Liver (tissue), 9 donors: Measurements from ENCODE around the gene FREM1. TPM values are rescaled to one million over a fixed set of nuclear protein-coding genes. Genes with fewer than 3 reads are reported as not detected.

Experiments used
- DNase-seq: peaks from one replicate; pipeline ENCODE4 v3.0.0-alpha.2; 2017; ENCODE audit warnings: low spot score
- H3K27ac ChIP-seq, 2 donors: one replicate each; pipeline ENCODE4 v1.7.0; 2013; ENCODE audit warnings: inconsistent platforms in 2 of 2, low read length in 2 of 2, control low read depth in 1 of 2, low read depth in 1 of 2, mild to moderate bottlenecking in 1 of 2
- H3K27me3 ChIP-seq, 4 donors: one replicate each; pipeline versions ENCODE4 v1.6.1 to v1.7.0; 2013; ENCODE audit warnings: low read length in 3 of 4, inconsistent platforms in 1 of 4, mild to moderate bottlenecking in 1 of 4, moderate library complexity in 1 of 4; ENCODE audit not compliant: control insufficient read depth in 4 of 4, insufficient read depth in 4 of 4
- H3K36me3 ChIP-seq, 4 donors: one replicate each; pipeline versions ENCODE4 v1.6.1 to v1.7.0; 2013; ENCODE audit warnings: low read length in 3 of 4, mild to moderate bottlenecking in 3 of 4, low read depth in 1 of 4, moderate library complexity in 1 of 4; ENCODE audit not compliant: control insufficient read depth in 4 of 4, insufficient read depth in 3 of 4
- H3K4me1 ChIP-seq, 4 donors: one replicate each; pipeline versions ENCODE4 v1.6.1 to v1.7.0; 2013; ENCODE audit warnings: low read length in 3 of 4, mild to moderate bottlenecking in 3 of 4, moderate library complexity in 1 of 4; ENCODE audit not compliant: control insufficient read depth in 4 of 4, insufficient read depth in 4 of 4
- H3K4me3 ChIP-seq, 3 donors: one replicate each; pipeline versions ENCODE4 v1.6.1 to v1.7.0; 2013; ENCODE audit warnings: low read length in 3 of 3, control low read depth in 1 of 3, low read depth in 1 of 3, mild to moderate bottlenecking in 1 of 3
- H3K9ac ChIP-seq, 2 donors: one replicate each; pipeline ENCODE4 v1.7.0; 2013; ENCODE audit warnings: low read length in 2 of 2, mild to moderate bottlenecking in 2 of 2, moderate library complexity in 2 of 2, control low read depth in 1 of 2, low read depth in 1 of 2
- H3K9me3 ChIP-seq, 4 donors: one replicate each; pipeline versions ENCODE4 v1.6.1 to v1.7.0; 2013; ENCODE audit warnings: low read length in 3 of 4; ENCODE audit not compliant: control insufficient read depth in 4 of 4
- ATF3 ChIP-seq: IDR thresholded peaks from 2 replicates; pipeline ENCODE4 v1.6.1; 2016; ENCODE audit warnings: antibody characterized with exemption
- CTCF ChIP-seq: fragments of 150-350 bp; IDR thresholded peaks from 2 replicates; pipeline ENCODE4 v1.5.1; 2017; ENCODE audit warnings: improper control_type of control experiment, low read depth, low read length; ENCODE audit not compliant: missing input control
- EGR1 ChIP-seq, 2 donors: IDR thresholded peaks; 2 replicates each; pipeline ENCODE4 v1.6.1; 2016 to 2018; ENCODE audit warnings: antibody characterized with exemption in 2 of 2, low read depth in 2 of 2
- FOXA2 ChIP-seq: IDR thresholded peaks from 2 replicates; pipeline ENCODE4 v1.6.1; 2016; ENCODE audit warnings: antibody characterized with exemption
- GABPA ChIP-seq, 2 donors: IDR thresholded peaks in 1 of 2; conservative IDR thresholded peaks in 1 of 2; 2 replicates each; pipeline ENCODE4 v1.6.1; 2016; ENCODE audit warnings: antibody characterized with exemption in 2 of 2, mild to moderate bottlenecking in 1 of 2, moderate library complexity in 1 of 2
- HNF4A ChIP-seq, 2 donors: conservative IDR thresholded peaks; 2 replicates each; pipeline ENCODE4 v1.6.1; 2016; ENCODE audit warnings: antibody characterized with exemption in 2 of 2, mild to moderate bottlenecking in 2 of 2
- HNF4G ChIP-seq: IDR thresholded peaks from 2 replicates; pipeline ENCODE4 v1.6.1; 2016; ENCODE audit warnings: antibody characterized with exemption
- JUND ChIP-seq, 2 donors: IDR thresholded peaks; 2 replicates each; pipeline ENCODE4 v1.6.1; 2016; ENCODE audit warnings: antibody characterized with exemption in 2 of 2
- MAX ChIP-seq: IDR thresholded peaks from 2 replicates; pipeline ENCODE4 v1.6.1; 2016; ENCODE audit warnings: antibody characterized with exemption
- RAD21 ChIP-seq, 2 donors: IDR thresholded peaks; 2 replicates each; pipeline ENCODE4 v1.6.1; 2016; ENCODE audit warnings: antibody characterized with exemption in 2 of 2, mild to moderate bottlenecking in 2 of 2
- REST ChIP-seq: IDR thresholded peaks from 2 replicates; pipeline ENCODE4 v1.6.1; 2016; ENCODE audit warnings: antibody characterized with exemption, mild to moderate bottlenecking
- RXRA ChIP-seq, 2 donors: IDR thresholded peaks; 2 replicates each; pipeline ENCODE4 v1.6.1; 2017 to 2018; ENCODE audit warnings: antibody characterized with exemption in 2 of 2, mild to moderate bottlenecking in 1 of 2
- SP1 ChIP-seq: IDR thresholded peaks from 2 replicates; pipeline ENCODE4 v1.6.1; 2018; ENCODE audit warnings: antibody characterized with exemption, mild to moderate bottlenecking
- YY1 ChIP-seq: IDR thresholded peaks from 2 replicates; pipeline ENCODE4 v1.6.1; 2016; ENCODE audit warnings: antibody characterized with exemption, mild to moderate bottlenecking
- ZBTB33 ChIP-seq: IDR thresholded peaks from 2 replicates; pipeline ENCODE4 v1.6.1; 2016; ENCODE audit warnings: antibody characterized with exemption
- WGBS: extraction: QIAGEN DNeasy Blood & Tissue Kit; methylation state at CpG from one replicate; pipeline ENCODE4 v1.1.7; 2013; 5-methylcytosine and 5-hydroxymethylcytosine counted together
- polyA plus RNA-seq, 2 donors: library from polyadenylated mRNA; stranded (reverse) in 1 of 2; unstranded in 1 of 2; fragments of 200-250 nt in 1 of 2; fragments of >200 nt in 1 of 2; fragmentation: Nextera tagmentation in 1 of 2; extraction: Ambion mirVana in 1 of 2; gene quantifications; one replicate each; pipeline versions ENCODE4 v1.2.1 to v1.2.3, GENCODE V29; 2013 to 2015
- total RNA-seq, 2 donors: library from RNA; depleted of rRNA; stranded (reverse); fragments of >200 nt; gene quantifications; one replicate each; pipeline ENCODE4 v1.2.3, GENCODE V29; 2014
- donor health status: healthy.
- donor health status: healthy.
- donor health status: healthy.
- donor health status: healthy.
- donor health status: healthy.

The FREM1 gene
- total and polyA plus RNA-seq, 4 donors, result 0.39 to 4.7 (median 1.1) TPM

GRCh38 chr9:14782286-14783051 lies 127.8 kb downstream of the FREM1 start:
- Histone ChIP-seq H3K9me3 (no peaks in the 10 kb centered on the region), H3K4me1 (no peaks in the 10 kb centered on the region), H3K27ac (no peak overlapping the region), H3K4me3 (no peak overlapping the region), H3K27me3 (no peaks in the 10 kb centered on the region), H3K36me3 (no peaks in the 10 kb centered on the region), H3K9ac (no peak overlapping the region)
- no peak for TF ChIP-seq SP1
- no peak for TF ChIP-seq JUND (IDR thresholded peaks at IDR 0.05)
- TF ChIP-seq RXRA (IDR thresholded peaks at IDR 0.05), result no peak
- no peak for TF ChIP-seq HNF4G
- TF ChIP-seq ZBTB33, result no peak
- TF ChIP-seq REST, result no peak
- no peak for TF ChIP-seq FOXA2
- TF ChIP-seq GABPA (IDR thresholded peaks at IDR 0.05 in 1 of 2, conservative IDR thresholded peaks at IDR 0.05 in 1 of 2), result no peak
- TF ChIP-seq HNF4A (conservative IDR thresholded peaks at IDR 0.05), result no peak
- WGBS, result 88% methylated on average over 8 of the region's 8 CpGs
- no peak for DNase-seq

- Histone ChIP-seq H3K27ac (no peak overlapping the region), H3K9me3 (no peaks in the 10 kb centered on the region), H3K9ac (no peak overlapping the region), H3K4me3 (no peak overlapping the region), H3K27me3 (no peaks in the 10 kb centered on the region), H3K4me1 (no peaks in the 10 kb centered on the region), H3K36me3 (no peaks in the 10 kb centered on the region)
- no peak for TF ChIP-seq MAX
- TF ChIP-seq JUND (IDR thresholded peaks at IDR 0.05), result no peak
- TF ChIP-seq RXRA (IDR thresholded peaks at IDR 0.05), result no peak
- TF ChIP-seq SP1, result no peak
- TF ChIP-seq ZBTB33, result no peak
- no peak for TF ChIP-seq YY1
- TF ChIP-seq GABPA (IDR thresholded peaks at IDR 0.05 in 1 of 2, conservative IDR thresholded peaks at IDR 0.05 in 1 of 2), result no peak
- TF ChIP-seq EGR1 (IDR thresholded peaks at IDR 0.05; ENCODE audit: low read depth in 2 of 2), result no peak
- no peak for TF ChIP-seq ATF3
- no peak for TF ChIP-seq FOXA2
- no peak for TF ChIP-seq CTCF
- TF ChIP-seq RAD21 (IDR thresholded peaks at IDR 0.05), result no peak
- TF ChIP-seq HNF4A (conservative IDR thresholded peaks at IDR 0.05), result no peak
- TF ChIP-seq HNF4G, result no peak
- no peak for DNase-seq
- WGBS, result 89% methylated on average over 4 of the region's 4 CpGs
These were observed 129.5 kb downstream of the FREM1 start for GRCh38 chr9:14780693-14781092.
